ENCODE measurements around the gene GALNT9.

GALNT9 gene

GRCh38 chr12:132211326-132211725 lies 118.1 kb downstream of the GALNT9 start:
- no peak for DNase-seq

GRCh38 chr12:132210223-132211055 lies 119.0 kb downstream of the GALNT9 start:
- no peak for DNase-seq

GRCh38 chr12:132209619-132210222 lies 119.7 kb downstream of the GALNT9 start:
- no peak for DNase-seq

DNA sequence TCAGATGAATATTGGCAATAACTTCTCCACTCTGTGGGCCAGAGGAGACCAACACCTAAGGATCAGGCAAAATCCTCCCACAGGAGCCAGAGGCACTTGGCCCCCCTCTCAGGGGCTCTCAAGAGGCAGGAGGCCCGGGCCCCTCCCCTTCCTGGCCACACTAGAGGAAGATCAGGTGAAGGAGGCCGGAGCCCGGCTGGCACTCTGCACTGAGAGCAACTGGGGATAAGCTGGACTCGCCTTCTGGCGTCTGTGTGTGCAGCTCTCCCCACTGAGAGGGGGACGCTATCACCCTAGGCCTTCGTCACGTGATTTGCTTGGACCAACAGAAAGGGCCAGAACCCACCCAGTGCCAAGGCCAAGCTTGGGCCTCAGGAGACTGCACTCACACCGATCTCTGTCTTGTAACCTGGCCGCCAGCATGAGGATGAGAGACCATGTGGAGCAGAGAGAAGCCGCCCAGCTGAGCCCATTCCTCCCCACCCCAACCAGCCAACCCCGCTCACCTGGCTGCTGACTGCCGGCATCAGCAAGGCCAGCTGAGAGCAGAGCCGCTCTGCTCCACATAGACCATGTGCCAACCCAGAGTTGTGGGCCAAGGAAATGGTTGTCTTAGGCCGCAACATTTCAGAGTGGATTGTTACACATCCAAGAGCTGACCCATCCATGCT lies 121.1 kb downstream of the GALNT9 start:
- no peak for DNase-seq

- DNase-seq: no peak
Observed at GRCh38 chr12:132207083-132207775, 122.2 kb downstream of the GALNT9 start.

GRCh38 chr12:132206046-132206434 lies 123.3 kb downstream of the GALNT9 start:
- no peak for DNase-seq

DNA sequence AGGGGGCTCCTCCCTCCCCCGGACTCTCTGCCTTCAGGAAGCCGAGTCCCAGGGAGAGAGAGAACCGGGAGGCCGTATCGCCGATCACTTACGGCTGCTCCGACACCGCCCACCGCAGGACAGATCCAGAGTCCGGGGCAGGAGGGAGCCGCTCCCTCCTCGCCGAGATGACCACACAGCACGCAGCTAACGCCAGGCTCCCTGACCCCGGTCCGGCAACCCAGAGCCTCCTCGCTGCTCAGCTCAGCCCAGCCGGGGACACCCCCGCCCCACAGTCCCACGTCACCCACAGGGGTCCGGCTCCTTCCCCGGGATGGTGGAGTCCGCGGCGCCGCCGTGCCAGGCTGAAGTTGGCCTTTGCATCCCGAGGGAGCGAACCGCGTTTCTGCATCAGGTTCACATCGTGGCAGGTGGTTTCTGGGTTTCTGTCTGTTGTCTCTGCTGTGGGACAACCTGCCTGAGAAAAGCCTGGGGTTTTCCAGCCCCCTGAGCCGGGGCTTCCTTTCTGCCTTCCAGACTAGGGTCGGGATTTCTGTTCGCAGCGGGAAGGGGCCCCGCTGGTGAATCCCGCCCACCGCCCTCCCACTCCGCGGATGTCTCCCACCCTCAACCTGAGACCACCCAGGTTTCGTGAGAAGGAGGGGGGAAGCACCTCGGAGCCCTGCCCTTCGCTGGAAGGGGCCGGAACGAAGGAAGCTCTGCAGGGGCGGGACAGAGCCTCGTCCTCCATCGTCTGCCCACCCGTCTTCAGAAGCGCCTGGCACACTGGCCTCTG lies 123.9 kb downstream of the GALNT9 start:
- no peak for DNase-seq

- no peak for DNase-seq
Observed at GRCh38 chr12:132204793-132205270, 124.6 kb downstream of the GALNT9 start.

- DNase-seq: no peak
Observed at GRCh38 chr12:132204063-132204792, 125.2 kb downstream of the GALNT9 start.

DNA sequence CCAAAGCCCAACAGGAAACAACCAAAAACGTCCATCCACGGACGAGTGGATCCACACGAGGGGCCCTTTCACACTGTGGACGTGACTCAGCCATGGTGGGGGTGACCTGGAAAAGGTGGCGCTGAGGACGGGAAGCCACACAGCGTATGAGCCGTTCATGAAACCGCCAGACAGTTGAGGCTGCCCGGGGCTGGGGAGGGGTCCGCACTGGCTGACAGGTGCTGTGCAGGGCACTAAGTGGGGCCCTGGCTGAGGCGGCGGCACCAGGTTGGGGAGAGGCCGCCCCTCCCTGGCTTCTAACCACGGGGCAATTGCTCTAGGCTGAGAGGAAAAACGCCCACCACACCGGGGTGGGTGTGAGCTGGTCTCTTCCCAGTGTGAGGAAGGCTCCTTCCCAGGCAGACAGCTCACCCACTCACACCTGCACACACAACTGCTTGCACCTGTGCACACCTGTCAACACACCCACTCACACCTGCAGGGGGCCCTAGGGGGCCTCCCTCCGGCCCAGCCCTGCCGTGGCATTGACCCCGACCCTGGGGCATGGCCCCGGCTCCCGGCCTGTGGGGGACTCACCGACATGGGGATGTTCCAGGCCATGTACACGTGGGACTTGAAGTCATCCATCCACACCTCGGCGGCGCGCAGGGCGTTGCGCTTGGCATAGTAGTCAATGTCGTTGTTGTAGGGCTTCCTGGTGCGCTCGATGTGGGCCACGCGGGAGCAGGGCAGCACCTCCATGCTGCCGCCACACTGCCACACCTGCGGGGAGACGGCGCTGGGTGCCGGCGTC lies 126.3 kb downstream of the GALNT9 start:
- no peak for DNase-seq

- no peak for DNase-seq
Observed at GRCh38 chr12:132201391-132202120, 127.8 kb downstream of the GALNT9 start.

DNA sequence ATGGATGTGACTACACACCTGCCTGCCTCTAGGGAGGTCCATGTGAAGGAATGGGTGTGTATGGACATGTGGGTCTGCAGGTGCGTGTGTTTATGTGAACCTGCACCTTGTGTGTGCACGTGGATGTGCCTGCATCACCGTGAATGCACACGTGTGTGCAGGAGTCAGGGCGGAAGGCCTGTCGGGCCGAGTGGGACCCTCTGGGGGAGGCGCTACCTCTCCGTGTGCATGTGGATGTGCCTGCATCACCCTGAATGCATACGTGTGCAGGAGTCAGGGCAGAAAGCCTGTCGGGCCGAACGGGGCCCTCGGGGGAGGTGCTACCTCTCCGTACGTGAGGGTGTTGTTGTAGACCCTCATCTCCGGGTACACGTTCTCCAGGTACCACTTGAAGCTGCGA lies 128.6 kb downstream of the GALNT9 start:
- DNase-seq: no peak

DNA sequence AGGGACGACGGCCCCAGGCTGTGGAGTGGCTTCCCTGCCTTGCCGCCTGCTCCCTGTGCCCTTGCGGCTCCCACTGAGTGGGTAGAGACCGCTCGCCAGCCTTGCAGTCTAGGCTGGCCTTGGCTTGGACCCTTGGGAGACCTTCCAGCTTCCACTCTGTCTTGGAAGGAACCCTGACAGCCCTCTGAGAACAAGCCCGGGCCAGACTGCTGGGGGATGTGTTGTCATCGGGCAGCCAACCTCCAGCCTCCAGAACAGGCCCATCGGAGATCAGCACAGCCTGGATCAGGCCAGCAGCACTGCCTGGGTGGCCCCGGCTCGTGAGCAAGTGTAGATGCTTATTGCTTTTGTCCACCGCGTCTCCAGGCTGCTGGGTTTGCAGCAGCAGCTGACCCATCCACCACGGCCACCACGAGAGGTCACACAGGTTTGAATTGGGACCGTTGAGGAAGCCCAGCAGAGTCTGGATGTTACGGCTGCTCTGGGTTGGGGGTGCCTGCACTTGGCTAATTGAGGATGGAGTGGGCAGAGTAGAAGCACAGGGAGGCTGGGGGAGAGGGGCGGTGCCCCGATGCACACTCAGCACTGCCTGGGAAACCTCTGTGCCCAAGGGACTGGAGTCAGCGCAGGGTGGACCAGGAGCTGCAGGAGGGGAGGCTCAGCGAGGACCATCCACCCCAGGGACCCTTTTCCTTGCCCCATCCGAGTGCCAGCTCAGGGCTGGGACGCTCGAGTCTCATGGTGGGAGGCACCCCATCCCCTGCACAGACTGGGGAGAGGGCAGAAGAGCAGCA lies 129.7 kb downstream of the GALNT9 start:
- no peak for DNase-seq

GRCh38 chr12:132199101-132199500 lies 130.3 kb downstream of the GALNT9 start:
- no peak for DNase-seq

DNA sequence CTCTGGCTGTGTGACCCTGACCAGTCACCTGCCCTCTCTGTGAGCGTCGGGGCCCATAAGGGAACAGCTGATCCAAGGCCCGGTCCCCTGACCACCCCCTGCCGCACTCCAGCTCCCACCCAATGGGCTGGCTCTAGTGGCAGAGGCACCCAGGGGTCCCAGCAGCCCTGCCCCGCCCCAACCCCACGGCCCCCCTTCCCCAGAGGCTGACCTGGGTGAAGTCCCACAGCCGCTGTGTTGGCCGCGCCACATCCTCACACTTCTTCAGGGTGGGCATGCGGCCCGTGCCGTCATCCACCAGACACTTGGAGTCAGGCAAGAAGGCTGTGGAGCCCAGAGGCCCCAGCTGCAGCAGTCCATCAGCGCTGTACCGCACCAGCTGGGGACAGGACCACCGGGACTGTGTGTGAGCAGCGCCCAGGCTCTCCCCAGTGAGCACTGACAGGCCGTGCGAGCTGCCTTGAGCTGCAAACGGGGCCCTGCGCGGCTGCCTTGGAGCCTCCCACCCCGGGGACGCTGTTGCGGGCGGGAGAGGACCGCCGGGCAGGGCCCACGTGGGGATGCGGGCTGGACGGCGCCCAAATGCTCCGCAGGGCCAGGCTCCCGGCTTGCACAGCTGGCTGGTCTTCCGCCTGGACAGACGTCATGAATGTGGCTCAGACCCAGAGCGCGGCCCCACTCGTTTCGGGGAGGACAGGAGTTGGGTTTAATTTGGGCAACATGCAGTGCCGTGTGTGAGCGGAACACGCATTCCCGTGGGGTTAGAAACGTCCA lies 131.6 kb downstream of the GALNT9 start:
- DNase-seq: no peak

GRCh38 chr12:132196873-132197390 lies 132.5 kb downstream of the GALNT9 start:
- DNase-seq: no peak

DNA sequence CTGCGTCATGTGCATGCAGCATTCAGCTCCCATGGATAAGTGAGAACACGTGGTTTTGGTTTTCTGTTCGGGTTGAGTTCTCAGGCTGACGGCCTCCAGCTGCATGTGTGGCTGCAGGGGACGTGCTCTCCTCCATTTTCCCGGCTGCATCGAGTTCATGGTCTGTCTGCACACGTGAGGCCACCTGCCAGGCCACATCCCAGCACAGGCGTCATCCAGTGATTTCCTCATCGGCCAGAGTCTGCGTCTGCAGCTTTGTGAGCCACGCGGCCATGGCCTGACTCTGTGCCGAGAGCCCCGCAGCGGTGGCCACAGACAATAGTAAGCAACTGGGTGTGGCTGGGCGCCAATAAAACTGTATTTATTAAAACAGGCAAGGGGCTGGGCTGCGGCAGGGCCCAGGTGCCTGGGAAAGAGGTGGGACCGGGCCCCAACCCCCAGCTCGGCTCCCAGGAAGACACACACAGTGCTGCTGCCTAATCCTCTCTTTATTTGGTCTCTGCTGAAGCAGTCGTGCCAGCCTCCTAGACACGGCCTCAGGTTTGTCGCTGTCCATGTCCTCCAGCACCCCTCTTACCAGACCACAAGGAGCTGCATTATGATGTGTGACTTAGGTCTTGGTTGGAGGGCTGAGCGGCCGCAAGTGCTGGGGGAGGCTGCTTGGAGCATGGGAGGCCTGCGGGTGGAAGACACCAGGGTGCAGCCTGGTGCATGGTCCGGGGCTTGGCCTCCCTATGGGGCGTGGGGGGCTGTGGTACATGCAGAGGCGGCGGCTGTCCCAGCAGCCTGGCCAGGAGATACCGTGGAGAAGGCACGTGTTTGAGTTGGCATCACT lies 133.1 kb downstream of the GALNT9 start:
- no peak for DNase-seq
